HG03469 (cell line): ENCODE data around the gene DCC.
"Not testable (repeated sequence)": the region's sequence is repeated elsewhere in the genome, so short reads cannot be mapped to it uniquely, and the experiment has no call there.

Source experiments
- ATAC-seq: cut with Tn5 transposase; IDR thresholded peaks from one replicate; pipeline ENCODE4 v1.9.1; 2021; ENCODE audit warnings: mild to moderate bottlenecking, moderate library complexity, moderate number of reproducible peaks; ENCODE audit not compliant: unreplicated experiment

The DCC gene

DNA sequence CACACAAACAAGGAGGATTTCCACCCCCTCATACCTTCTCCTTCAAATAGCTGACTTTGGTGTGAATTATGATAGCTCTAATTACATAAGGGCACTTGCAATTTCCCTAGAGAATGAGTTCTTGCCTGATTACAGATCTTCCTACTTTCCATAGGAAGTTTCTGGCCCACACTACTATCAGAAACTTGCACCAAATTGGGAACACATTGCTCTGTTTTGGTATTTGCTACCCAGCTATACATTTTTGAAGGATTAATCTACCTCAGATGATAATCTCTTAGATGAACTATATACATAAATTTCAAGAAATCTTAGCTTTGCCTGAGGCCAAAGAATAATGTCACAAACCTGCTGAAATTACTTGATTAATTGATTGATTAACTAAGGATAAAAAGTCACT is 4.9 kb downstream of the DCC start:
- no peak for ATAC-seq

DNA sequence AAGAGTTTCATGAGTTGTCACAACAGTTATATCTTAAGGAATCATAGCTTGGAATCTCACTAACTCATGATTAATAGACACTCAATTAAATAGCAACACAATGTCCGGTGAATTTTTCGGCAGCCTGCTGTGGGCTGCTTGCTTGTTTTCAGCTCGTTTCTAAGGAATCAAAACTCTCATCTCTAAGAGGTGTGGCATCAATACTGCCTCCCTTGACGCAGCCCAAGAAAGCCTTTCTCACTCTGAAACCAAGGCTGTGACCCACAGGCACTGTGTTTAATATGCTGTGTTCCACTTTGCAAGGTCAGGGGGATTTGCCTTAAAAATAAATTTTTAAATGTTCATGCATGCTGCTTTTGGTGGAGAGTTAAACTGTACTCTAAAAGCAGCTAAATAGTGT is 5.4 kb downstream of the DCC start:
- ATAC-seq, result no peak

- ATAC-seq, result no peak
Measured at GRCh38 chr18:52348209-52348608, 8.2 kb downstream of the DCC start.

GRCh38 chr18:52349498-52349897 is 9.5 kb downstream of the DCC start:
- no peak for ATAC-seq

DNA sequence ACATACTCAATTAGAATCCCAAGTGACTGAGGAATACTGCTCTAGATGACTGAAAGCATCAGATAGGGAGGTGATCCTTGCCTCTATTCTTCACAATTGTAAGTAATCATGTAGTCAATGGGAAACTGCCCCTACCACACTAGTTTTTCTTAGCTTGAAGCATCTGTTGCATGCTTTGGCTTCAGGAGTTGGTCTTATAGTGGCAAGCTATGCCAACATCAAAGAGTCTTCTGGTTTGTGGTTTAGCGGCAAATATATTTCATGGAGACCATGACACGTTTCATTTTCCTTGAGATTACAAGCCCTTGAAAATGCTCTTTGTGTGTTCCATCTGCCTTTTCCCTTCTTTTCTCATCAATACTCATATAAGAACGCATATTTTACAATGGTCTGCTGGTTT is 12.9 kb downstream of the DCC start:
- no peak for ATAC-seq

DNA sequence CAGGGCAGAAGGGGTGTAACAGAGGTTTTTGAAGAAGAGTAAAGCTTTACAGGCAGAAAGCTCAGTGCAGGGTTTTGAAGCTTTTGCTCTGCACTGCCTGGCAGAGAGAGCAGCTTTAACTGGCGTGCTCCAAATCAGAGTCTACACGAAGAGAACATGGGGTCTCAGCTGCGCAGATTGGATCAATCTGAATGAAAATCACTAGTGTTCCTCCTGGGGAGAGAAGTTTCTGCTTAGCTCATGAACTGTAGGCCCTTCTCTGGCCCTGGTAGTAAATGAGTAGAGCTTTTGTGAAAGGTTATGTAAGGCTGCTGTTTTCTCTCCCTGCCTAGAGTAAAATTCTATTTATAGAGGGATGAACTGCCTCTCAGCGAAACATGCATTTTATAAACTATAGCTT is 13.6 kb downstream of the DCC start:
- no peak for ATAC-seq

DNA sequence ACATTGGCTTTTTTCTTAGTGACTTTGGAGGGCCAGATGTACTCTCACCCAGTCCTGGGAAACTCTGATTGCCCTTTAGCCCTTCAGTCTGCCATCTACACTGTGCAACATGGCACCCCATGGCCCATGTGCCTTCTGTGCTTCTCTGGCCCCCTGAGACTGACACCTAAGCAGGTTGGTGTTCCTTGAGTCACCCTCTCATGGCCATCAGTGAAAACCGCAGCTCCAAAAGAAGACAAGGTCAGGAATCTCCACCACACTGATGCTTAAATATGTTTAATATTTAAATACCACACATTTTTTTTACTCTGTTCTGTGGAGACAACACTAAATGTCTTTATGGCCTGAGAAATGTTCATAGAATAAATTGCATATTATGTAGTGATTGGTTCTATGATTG is 23.9 kb downstream of the DCC start:
- no peak for ATAC-seq

DNA sequence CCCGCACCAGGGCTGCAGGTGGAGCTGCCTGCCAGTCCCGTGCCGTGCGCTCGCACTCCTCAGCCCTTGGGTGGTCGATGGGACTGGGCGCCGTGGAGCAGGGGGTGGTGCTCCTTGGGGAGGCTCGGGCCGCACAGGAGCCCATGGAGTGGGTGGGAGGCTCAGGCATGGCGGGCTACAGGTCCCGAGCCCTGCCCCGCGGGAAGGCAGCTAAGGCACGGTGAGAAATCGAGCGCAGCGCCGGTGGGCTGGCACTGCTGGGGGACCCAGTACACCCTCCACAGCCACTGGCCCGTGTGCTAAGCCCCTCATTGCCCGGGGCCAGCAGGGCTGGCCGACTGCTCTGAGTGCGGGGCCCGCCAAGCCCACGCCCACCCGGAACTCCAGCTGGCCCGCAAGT is 26.9 kb downstream of the DCC start:
- ATAC-seq, result not testable (repeated sequence)

- no peak for ATAC-seq
Measured at GRCh38 chr18:52367953-52368742, 28.2 kb downstream of the DCC start.

- no peak for ATAC-seq
Measured at GRCh38 chr18:52370841-52371240, 30.8 kb downstream of the DCC start.

DNA sequence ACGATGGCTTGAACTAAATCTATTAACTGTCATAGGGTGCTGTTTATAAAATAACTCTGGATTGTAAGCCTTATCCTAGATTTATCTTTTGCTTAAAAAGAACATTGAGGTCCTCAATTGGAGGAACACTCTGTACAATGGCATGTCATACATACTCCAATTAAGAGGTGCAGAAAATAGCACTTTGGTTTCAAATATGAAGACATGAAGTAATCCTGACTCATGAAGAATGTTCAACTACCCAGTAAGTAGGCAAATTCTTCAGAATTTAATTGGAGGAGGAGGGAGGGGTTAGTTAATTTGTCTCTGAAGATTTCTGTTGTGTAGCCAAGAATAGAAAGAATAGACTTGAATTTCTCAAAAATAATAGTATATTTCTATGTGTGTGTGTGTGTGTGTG is 36.1 kb downstream of the DCC start:
- ATAC-seq, result no peak

DNA sequence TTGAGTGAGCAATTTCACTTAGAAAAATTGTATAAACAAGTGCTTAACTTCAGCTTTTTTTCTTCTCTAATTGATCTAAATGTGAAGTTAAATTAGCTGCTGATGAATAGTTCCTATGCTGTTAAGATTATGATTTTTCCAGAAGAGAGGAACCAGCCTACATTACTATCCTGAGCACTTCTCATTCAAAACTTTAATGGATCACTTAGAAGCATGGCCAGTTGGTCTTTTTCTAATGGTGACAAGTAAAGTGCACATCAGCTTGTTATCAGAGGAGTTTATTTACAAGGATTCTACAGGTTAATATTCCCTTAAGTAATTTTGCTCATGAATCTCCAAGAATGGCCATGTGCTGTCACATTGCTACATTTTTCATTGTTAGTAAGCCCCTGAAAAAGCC is 37.1 kb downstream of the DCC start:
- no peak for ATAC-seq

DNA sequence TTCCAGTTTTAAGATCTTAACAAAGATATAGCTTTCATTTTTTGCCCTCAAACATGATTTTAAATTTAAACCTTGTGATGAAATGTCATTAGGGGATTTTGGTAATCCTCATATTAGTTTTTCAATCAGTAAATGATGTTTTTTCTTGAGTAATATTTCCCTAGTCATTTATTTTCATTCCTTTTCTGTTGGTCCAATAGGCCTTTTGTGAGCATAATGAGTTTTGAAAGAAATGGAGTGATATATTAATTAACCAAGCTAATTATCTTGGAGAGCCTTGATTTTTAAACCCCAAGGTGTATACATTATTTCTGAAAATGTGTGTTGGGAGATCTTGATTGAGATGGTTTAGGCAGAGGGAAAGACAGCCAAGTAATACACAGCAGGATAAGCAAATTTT is 46.3 kb downstream of the DCC start:
- ATAC-seq, result no peak

DNA sequence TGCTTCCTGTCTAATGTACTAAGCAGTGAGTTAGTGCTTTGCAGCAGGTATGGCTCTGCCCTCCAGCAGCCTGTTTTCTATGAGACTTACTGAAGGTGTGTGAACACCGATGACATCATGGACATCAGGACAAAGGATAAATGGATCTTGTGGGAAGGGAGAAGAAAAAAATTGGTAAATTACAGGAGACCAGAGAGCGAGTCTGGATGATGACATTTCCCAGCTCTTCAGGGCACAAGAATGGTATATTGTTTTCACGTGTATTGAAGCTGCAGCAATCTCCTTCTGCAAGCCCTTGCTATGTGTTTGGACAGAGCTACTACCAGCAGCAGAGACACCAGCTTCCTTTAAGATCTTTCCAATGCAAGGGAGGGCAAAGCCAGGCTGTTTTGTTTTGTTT is 47.2 kb downstream of the DCC start:
- no peak for ATAC-seq

DNA sequence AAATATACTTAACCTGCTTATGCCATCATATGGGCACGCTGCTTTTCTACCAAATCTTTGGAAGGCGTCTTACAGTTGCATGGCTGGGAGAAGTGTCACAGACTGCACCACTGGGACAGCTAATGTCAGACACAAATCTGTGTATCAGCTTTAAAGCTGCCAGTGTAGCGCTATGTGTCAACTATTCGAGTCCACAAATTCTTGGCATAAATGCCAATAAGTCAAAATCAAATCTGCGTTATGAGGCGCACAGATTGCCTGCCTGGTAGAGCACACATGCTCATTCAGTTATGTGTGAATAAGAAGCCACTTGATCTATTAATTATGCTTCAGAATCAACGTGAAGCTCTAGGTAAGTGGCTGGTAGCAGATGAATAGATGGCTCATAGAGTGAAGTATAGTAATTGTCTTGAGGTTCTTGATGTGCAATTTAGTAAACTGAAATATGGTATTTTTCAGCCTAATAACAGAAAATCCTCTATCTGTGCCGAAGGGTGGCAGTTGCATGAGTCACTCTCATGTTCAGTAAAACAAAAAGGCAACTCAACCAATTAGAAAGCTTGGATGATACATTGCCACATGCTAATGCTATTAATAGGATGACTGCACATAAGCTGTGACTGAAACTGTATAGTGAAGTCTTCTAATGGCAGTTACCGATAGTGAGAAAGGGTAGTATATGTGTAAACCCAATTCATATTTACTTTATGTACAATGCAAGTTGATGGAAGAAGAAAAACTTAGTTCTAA is 52.0 kb downstream of the DCC start:
- peak; percentile 45 for ATAC-seq

GRCh38 chr18:52394602-52395001 is 54.6 kb downstream of the DCC start:
- no peak for ATAC-seq

DNA sequence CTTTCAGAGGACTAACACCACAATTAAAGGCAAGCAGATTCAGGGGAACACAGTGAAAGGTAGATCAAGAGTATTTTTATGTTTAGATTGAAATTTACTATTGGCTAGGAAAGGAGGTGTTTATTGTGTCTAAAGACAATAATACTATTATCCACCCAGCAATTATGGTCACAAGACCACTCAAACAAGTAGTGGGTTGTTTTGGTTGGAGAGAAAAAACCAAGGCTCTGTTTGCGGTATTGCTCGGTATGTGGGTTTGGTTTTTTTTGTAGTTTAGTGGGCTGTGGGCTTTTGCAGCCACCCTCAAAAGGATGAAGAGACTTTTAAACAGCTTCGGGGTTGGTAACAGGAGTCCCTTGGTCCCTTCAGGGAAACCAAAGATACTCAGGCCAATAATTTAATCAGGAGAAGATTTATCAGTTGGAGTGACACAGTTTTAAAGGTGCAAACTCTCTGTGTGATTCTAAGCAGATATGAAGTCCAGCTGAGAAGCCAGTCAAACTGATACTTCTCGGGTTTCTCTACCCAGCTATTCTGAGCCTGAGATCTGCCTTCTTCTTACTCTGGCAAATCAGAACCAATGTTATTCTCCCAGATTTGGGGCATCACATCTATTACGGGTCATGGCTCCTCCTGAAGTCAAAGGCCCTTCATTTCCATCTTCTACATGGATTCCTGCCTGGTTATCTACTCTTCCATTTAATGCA is 55.3 kb downstream of the DCC start:
- no peak for ATAC-seq

DNA sequence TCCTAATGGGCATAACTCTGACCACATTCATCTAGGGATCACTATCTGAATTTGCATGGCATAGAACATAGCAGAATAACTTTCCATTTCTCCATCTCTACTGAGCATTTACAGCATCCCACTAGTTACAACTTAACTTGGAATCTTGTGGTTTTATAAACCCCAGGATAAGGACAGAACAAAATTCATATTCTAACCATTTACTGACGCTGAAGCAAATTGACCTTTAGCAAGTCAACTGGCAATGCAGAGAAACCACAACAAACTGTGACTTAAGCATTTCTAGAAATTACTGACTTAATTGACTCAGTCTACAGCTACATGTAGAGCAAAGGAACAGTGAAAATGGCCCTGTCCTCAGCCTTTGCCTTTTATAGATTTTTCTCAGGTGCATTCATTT is 61.2 kb downstream of the DCC start:
- no peak for ATAC-seq

- ATAC-seq, result no peak
Measured at GRCh38 chr18:52402814-52403213, 62.8 kb downstream of the DCC start.

DNA sequence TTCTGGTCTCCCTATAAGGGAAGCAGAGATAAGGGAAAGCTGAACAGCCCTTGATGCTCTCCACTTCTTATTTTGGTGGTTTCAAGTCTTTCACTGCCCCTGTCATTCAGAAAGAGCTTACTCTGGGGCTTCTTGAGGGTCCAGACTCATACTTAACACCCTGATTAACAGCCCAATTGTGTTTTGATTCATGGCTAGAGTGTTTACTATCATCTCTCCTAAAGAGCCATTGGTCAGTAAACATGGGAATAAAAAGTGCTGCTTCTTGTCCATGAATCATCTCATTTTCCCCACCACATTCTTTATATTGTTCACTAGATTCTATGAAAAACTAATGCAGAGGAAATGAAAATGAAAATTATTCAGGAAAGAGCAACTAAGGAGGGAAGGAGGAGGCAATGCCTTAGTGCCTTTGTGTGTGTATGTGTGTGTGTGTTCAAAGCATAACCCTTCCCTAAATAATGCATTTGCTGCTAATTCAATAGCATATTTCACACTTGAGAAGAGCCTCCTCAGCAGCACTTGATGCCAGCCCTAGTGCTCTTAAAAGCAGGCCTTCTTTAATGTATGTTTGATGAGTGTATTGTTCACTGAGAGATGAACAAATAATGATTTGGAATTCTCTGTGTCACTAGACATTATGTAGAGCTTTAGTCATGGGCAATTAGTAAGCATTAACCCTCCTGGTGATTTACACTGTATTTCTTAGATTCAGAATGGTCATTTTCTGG is 63.5 kb downstream of the DCC start:
- no peak for ATAC-seq

- no peak for ATAC-seq
Measured at GRCh38 chr18:52408800-52409302, 68.9 kb downstream of the DCC start.
